GM12878 (cell line): ENCODE measurements around the gene ZNF311.

Source experiments
- CEBPZ ChIP-seq: fragments of 150-350 bp; IDR thresholded peaks from 2 replicates; pipeline ENCODE4 v1.6.1; 2016; ENCODE audit warnings: low read depth, low read length
- CTCF ChIP-seq, 3 experiments: IDR thresholded peaks in 2 of 3; conservative IDR thresholded peaks in 1 of 3; 2 replicates each; pipeline ENCODE4 v1.5.1; 2011; ENCODE audit warnings: low read depth in 3 of 3, low read length in 3 of 3, mild to moderate bottlenecking in 3 of 3, control low read depth in 2 of 3, moderate library complexity in 2 of 3, inconsistent platforms in 1 of 3, mixed read lengths in 1 of 3; ENCODE audit not compliant: control insufficient read depth in 2 of 3, insufficient read depth in 1 of 3; ENCODE audit errors: extremely low read depth in 1 of 3
- POLR2A ChIP-seq: IDR thresholded peaks from 2 replicates; pipeline ENCODE4 v1.6.1; 2011; ENCODE audit warnings: low read depth, mild to moderate bottlenecking, low read length
- RAD21 ChIP-seq: IDR thresholded peaks from 2 replicates; pipeline ENCODE4 v1.6.1; 2011; ENCODE audit warnings: mild to moderate bottlenecking, low read depth, low read length, moderate library complexity; ENCODE audit not compliant: insufficient read depth
- SREBF2 ChIP-seq: IDR thresholded peaks from 2 replicates; pipeline ENCODE4 v1.6.1; 2012; ENCODE audit warnings: mild to moderate bottlenecking, low read length
- ZBTB40 ChIP-seq: fragments of 450-650 bp; IDR thresholded peaks from 2 replicates; pipeline ENCODE4 v1.6.1; 2016; ENCODE audit warnings: mild to moderate bottlenecking, moderate library complexity, borderline replicate concordance
- ZSCAN29 ChIP-seq: fragments of 450-650 bp; IDR thresholded peaks from 2 replicates; pipeline ENCODE4 v1.6.1; 2017; ENCODE audit warnings: mild to moderate bottlenecking, moderate library complexity

GRCh38 chr6:28981431-28981832, 23.7 kb downstream of the ZNF311 start:
- no peak for TF ChIP-seq RAD21
- no peak for TF ChIP-seq ZBTB40
- no peak for TF ChIP-seq CTCF (IDR thresholded peaks at IDR 0.05 in 2 of 3, conservative IDR thresholded peaks at IDR 0.05 in 1 of 3; ENCODE audit: control insufficient read depth in 2 of 3, extremely low read depth in 1 of 3, insufficient read depth in 1 of 3, low read depth in 3 of 3, low read length in 3 of 3)
- TF ChIP-seq ZSCAN29, result peak; percentile 68; the same call in 1 of the 2 replicates
- no peak for TF ChIP-seq CEBPZ
- TF ChIP-seq POLR2A, result no peak
- peak; percentile 84 for TF ChIP-seq SREBF2
